Measurements from ENCODE around the gene SLX4IP. TPM values are rescaled to one million over a fixed set of nuclear protein-coding genes. Genes with fewer than 3 reads are reported as not detected.

The SLX4IP gene
- total and polyA plus RNA-seq, 2 of the 13 experiments (the other 11 are each of a cell fraction or from before 2014, with no cell fraction given) = 3.6 to 7.3 TPM

DNA sequence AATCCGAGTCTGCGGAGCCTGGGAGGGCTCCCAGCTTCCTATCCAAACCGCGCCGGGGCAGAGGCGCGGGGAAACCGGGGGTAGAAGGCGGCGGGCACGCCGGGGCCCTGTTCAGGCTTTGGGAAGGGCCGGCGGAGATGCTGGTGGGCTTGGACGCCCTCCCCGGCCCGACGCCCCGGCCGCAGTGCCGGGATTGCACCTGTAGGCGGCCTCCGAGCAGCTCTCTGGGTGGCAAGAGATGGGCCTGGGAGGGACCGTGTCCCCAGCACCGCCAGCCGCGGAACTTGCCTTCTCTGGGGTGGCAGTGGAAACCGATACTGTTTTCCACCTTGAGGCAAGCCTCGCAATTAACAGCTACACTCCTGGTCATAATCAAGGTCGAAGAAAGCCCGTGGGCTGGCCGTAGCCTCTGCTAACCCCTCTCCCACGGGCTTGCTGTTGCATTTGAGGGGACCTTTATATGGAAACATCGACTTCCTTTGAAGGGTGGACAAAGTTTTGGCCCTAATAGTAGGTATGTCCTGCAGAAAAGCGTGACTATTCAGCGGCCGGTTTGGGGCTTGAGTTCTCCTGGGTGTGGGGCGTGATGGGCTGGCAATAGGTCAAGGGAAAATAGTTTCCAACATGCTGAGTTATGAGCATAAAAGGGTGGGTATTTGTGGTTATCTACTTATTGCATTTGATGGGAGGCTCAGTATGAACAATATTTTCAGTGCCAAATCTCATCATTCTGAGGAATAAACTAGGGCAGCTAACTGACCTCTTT lies 239.8 kb downstream of the SLX4IP start (continued):
- no peak for TF ChIP-seq ZNF142 (CRISPR knock-in tag; IDR thresholded peaks at IDR 0.05)
- no peak for TF ChIP-seq ZNF749 (CRISPR knock-in tag; IDR thresholded peaks at IDR 0.05; ENCODE audit: borderline replicate concordance)
- TF ChIP-seq ZNF639 (CRISPR knock-in tag; conservative IDR thresholded peaks at IDR 0.05) = no peak
- TF ChIP-seq EED (CRISPR knock-in tag; IDR thresholded peaks at IDR 0.05) = peak; percentile 76
- TF ChIP-seq KLF11 (CRISPR knock-in tag; IDR thresholded peaks at IDR 0.05) = peak; percentile 95; the same call in 1 of the 2 replicates
- peak; percentile 68; the same call in 1 of the 2 replicates for TF ChIP-seq ZNF292 (CRISPR knock-in tag; IDR thresholded peaks at IDR 0.05; ENCODE audit: borderline replicate concordance, low read depth)
- peak; percentile 85 for TF ChIP-seq ZNF414 (CRISPR knock-in tag; IDR thresholded peaks at IDR 0.05)
- TF ChIP-seq, protein P1, sequence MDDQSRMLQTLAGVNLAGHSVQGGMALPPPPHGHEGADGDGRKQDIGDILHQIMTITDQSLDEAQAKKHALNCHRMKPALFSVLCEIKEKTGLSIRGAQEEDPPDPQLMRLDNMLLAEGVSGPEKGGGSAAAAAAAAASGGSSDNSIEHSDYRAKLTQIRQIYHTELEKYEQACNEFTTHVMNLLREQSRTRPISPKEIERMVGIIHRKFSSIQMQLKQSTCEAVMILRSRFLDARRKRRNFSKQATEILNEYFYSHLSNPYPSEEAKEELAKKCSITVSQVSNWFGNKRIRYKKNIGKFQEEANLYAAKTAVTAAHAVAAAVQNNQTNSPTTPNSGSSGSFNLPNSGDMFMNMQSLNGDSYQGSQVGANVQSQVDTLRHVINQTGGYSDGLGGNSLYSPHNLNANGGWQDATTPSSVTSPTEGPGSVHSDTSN (CRISPR knock-in tag; IDR thresholded peaks at IDR 0.05; ENCODE audit: borderline replicate concordance) = no peak; the same call in 1 of the 2 replicates
- 0 out of 2 replicates have a peak, but pooled peaks have one; percentile 39 for TF ChIP-seq POGZ (CRISPR knock-in tag; IDR thresholded peaks at IDR 0.05)
- TF ChIP-seq ZNF547 (CRISPR knock-in tag; IDR thresholded peaks at IDR 0.05) = 0 out of 2 replicates have a peak, but pooled peaks have one; percentile 7
- TF ChIP-seq ZNF138 (CRISPR knock-in tag; IDR thresholded peaks at IDR 0.05; ENCODE audit: low read depth) = peak; percentile 74; the same call in 1 of the 2 replicates
- TF ChIP-seq ELF1 (CRISPR knock-in tag; IDR thresholded peaks at IDR 0.05) = peak; percentile 48; the same call in 1 of the 2 replicates
- peak; percentile 85; the same call in 1 of the 2 replicates for TF ChIP-seq REPIN1 (CRISPR knock-in tag; IDR thresholded peaks at IDR 0.05; ENCODE audit: borderline replicate concordance, low read depth)
- peak; percentile 91 for TF ChIP-seq CSRNP1 (CRISPR knock-in tag; IDR thresholded peaks at IDR 0.05)
- peak; percentile 66 for TF ChIP-seq PHF8 (CRISPR knock-in tag; IDR thresholded peaks at IDR 0.05)
